ENCODE measurements around the gene MFAP3L. TPM values are rescaled to one million over a fixed set of nuclear protein-coding genes. Genes with fewer than 3 reads are reported as not detected.

The MFAP3L gene
- total RNA-seq, 1 donor from 2014 or later = 1.6 TPM

DNA sequence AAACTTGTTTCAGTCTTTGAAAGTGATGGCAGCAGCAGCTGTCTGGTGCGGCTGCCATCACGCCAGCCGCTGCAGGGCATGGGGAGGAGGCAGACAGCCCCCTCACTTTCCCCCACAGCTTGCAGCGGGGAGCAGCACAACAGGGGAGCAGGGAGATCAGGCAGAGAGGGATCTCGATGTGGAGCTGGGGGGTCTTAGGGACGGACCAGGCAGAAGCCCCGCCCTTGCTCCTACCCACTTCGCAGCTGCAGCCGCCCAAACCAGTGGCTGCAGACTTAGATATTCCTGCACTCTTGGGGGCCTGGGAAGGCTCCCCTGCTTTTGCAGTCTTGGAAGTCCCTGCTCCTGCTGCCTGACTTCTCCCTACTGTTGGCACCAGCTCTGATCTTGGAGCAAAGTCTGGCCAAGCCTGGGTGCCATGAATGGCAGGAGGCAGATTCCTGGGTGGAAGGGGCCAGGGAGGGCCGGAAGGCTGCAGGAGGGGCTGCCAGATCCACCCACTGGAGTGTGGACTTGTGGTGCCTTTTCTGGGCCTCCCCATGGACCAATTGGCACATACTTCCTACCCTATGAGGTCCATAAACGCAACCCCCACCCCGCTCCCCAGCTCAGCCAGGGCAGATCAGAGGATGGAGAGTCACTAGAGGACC is 14.0 kb upstream of the MFAP3L start:
- FAIRE-seq (no peak), DNase-seq (ENCODE audit: low read depth) (no peak)
- TF ChIP-seq, protein P1, sequence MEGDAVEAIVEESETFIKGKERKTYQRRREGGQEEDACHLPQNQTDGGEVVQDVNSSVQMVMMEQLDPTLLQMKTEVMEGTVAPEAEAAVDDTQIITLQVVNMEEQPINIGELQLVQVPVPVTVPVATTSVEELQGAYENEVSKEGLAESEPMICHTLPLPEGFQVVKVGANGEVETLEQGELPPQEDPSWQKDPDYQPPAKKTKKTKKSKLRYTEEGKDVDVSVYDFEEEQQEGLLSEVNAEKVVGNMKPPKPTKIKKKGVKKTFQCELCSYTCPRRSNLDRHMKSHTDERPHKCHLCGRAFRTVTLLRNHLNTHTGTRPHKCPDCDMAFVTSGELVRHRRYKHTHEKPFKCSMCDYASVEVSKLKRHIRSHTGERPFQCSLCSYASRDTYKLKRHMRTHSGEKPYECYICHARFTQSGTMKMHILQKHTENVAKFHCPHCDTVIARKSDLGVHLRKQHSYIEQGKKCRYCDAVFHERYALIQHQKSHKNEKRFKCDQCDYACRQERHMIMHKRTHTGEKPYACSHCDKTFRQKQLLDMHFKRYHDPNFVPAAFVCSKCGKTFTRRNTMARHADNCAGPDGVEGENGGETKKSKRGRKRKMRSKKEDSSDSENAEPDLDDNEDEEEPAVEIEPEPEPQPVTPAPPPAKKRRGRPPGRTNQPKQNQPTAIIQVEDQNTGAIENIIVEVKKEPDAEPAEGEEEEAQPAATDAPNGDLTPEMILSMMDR (IDR thresholded peaks at IDR 0.05; ENCODE audit: insufficient read depth, low read length, severe bottlenecking) = no peak
- Histone ChIP-seq H3K4me3 (ENCODE audit: low read depth, low read length) (no peak overlapping the region), H3K27me3 (ENCODE audit: control insufficient read depth, insufficient read depth, low read length) (no peaks in the 10 kb centered on the region), H3K36me3 (ENCODE audit: control insufficient read depth, insufficient read depth, low read length) (no peaks in the 10 kb centered on the region)

DNA sequence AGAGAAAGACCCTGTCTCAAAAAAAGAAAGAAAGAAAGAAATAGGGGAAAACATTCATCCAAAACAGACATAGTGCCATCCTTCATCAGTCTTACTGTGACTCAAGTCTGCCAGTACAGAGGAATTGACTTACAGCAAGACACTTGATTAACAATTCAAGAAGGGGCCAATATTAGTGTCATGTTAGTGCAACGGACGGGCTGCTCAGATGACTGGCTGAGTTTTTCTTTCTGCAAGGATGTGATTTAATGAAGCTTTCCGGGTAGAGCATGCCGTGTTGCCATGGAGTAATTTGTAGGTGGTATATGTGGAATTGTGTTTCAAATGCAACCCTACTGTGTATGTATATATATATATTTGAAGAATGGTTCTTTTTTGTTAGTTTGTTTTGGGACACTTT is 12.6 kb upstream of the MFAP3L start:
- H3K27me3 ChIP-seq (ENCODE audit: control insufficient read depth, insufficient read depth, low read length) = no peaks in the 10 kb centered on the region
- no peak overlapping the region for H3K4me3 ChIP-seq (ENCODE audit: low read depth, low read length)
- H3K36me3 ChIP-seq (ENCODE audit: control insufficient read depth, insufficient read depth, low read length) = no peaks in the 10 kb centered on the region
- no peak for FAIRE-seq
- DNase-seq (ENCODE audit: low read depth) = no peak
- TF ChIP-seq, protein P1 (IDR thresholded peaks at IDR 0.05; ENCODE audit: insufficient read depth, low read length, severe bottlenecking) = no peak

DNA sequence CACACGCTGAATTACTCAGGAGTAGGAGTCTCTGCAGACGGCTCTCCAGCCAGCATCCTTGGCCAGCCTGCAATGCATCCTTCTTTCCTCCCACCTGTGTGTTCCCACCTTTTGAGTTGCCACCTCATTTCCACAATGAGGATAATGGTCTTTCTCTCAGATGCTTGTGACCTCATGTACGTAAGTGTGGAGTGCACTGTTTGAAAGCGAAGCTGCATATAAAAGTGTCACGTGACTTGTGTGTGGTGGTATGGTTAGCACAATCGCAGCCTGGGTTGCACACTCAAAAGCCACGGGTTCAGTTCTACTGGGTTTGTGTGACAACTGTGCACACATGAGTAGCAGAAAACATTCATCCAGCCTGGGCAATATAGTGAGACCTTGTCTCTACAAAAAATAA is 12.0 kb upstream of the MFAP3L start:
- FAIRE-seq = no peak
- Histone ChIP-seq H3K27me3 (ENCODE audit: control insufficient read depth, insufficient read depth, low read length) (no peaks in the 10 kb centered on the region), H3K4me3 (ENCODE audit: low read depth, low read length) (no peak overlapping the region), H3K36me3 (ENCODE audit: control insufficient read depth, insufficient read depth, low read length) (no peaks in the 10 kb centered on the region)
- TF ChIP-seq, protein P1 (IDR thresholded peaks at IDR 0.05; ENCODE audit: insufficient read depth, low read length, severe bottlenecking) = no peak
- DNase-seq (ENCODE audit: low read depth) = no peak

DNA sequence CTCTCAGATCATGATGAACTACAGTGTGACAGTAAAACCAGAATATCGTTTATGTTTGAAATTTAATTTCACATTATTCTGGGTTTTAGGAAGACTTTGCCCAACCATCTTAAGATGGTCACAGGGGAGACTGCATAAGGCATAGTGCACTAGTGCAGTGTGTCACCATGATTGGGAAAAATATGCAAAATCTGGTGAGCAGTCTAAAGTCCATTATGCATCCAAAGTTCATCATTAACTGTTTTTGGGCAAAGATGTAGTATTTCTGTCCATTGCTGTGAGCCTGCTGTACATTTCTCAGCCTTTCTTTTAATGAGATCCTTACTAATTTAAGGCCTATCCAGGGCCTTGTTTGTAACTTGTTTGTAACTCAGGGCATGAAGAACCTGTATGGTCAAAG is 11.3 kb upstream of the MFAP3L start:
- Histone ChIP-seq H3K27me3 (ENCODE audit: control insufficient read depth, insufficient read depth, low read length) (no peaks in the 10 kb centered on the region), H3K36me3 (ENCODE audit: control insufficient read depth, insufficient read depth, low read length) (no peaks in the 10 kb centered on the region), H3K4me3 (ENCODE audit: low read depth, low read length) (no peak overlapping the region)
- DNase-seq (ENCODE audit: low read depth) (no peak), FAIRE-seq (no peak)
- TF ChIP-seq, protein P1 (IDR thresholded peaks at IDR 0.05; ENCODE audit: insufficient read depth, low read length, severe bottlenecking) = no peak

DNA sequence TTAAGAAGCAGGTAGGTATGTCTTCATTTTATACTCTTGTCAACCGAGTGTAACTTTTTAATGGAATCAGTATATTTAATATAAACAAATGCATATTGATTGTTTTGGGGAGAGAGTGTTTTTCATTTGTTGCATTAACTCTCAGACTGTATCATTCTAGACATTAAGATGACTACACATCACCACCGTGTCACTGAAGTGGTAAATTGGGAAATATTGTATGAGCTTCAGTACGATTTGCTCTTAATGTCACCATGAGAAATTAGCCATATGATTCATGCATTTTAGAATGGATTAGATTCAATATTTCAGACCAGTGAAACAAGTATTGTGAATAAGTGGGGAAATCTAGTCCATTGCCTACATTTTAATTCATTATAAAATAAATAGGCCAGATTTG is 9.7 kb upstream of the MFAP3L start:
- DNase-seq (ENCODE audit: low read depth) = no peak
- TF ChIP-seq, protein P1 (IDR thresholded peaks at IDR 0.05; ENCODE audit: insufficient read depth, low read length, severe bottlenecking) = no peak
- no peaks in the 10 kb centered on the region for H3K27me3 ChIP-seq (ENCODE audit: control insufficient read depth, insufficient read depth, low read length)
- H3K4me3 ChIP-seq (ENCODE audit: low read depth, low read length) = no peak overlapping the region
- no peak for FAIRE-seq
- H3K36me3 ChIP-seq (ENCODE audit: control insufficient read depth, insufficient read depth, low read length) = no peaks in the 10 kb centered on the region

DNA sequence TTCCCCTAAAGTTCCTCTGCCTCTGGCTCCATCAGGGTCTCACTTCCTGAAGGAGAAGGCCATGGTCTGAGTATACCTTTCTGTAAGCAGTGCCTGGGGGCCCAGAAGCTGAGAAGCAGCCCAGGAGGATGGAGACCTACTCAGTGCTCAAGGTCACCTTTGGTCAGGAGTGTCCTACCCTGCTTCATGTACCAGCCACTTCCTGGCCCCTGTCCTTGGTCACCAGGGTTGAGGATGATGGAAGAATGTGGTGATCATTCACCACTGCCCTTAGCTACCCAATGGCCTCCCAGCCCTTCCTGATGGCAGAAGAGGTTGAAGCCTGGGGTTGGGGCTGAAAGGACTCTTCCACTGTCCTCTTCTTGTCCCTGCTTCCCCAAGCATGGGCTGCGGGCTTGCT is 9.0 kb upstream of the MFAP3L start:
- Histone ChIP-seq H3K36me3 (ENCODE audit: control insufficient read depth, insufficient read depth, low read length) (no peaks in the 10 kb centered on the region), H3K27me3 (ENCODE audit: control insufficient read depth, insufficient read depth, low read length) (no peaks in the 10 kb centered on the region), H3K4me3 (ENCODE audit: low read depth, low read length) (no peak overlapping the region)
- TF ChIP-seq, protein P1 (IDR thresholded peaks at IDR 0.05; ENCODE audit: insufficient read depth, low read length, severe bottlenecking) = no peak
- FAIRE-seq = no peak
- DNase-seq (ENCODE audit: low read depth) = no peak

All from bronchial epithelial cell (primary cell).